H1 (cell line): ENCODE measurements around the gene PHLDA1. TPM values are rescaled to one million over a fixed set of nuclear protein-coding genes. Genes with fewer than 3 reads are reported as not detected.

Experiments used
- CHD7 ChIP-seq: fragments of 300-600 bp; sonication (generic); IDR thresholded peaks from 2 replicates; pipeline ENCODE4 v1.7.1; 2012; ENCODE audit warnings: low read length, moderate library complexity, mild to moderate bottlenecking, inconsistent platforms; ENCODE audit not compliant: insufficient replicate concordance
- HDAC6 ChIP-seq: IDR thresholded peaks from one replicate; pipeline ENCODE4 v1.7.1; 2012; ENCODE audit warnings: low read depth, mild to moderate bottlenecking, inconsistent platforms, low read length, moderate library complexity
- MAFK ChIP-seq: IDR thresholded peaks from 2 replicates; pipeline ENCODE4 v1.6.1; 2012; ENCODE audit warnings: low read depth, mild to moderate bottlenecking, improper control_type of control experiment, low read length
- NANOG ChIP-seq: IDR thresholded peaks from 2 replicates; pipeline ENCODE4 v1.6.1; 2011; ENCODE audit warnings: low read length, low read depth, mild to moderate bottlenecking, inconsistent platforms; ENCODE audit not compliant: insufficient read depth, poor library complexity, severe bottlenecking
- POLR2AphosphoS5 ChIP-seq: IDR thresholded peaks from 2 replicates; pipeline ENCODE4 v1.6.1; 2011; ENCODE audit warnings: low read depth, low read length
- polyA plus RNA-seq, 7 experiments: library from polyadenylated mRNA; depleted of rRNA in 3 of 7; stranded (reverse) in 5 of 7; unstranded in 2 of 7; fragments of >200 nt in 5 of 7; fragments of 200-250 nt in 2 of 7; gene quantifications; 1 replicate in 5 of 7; 2 replicates in 1 of 7; 4 replicates in 1 of 7; pipeline versions ENCODE4 v1.2.1 to v1.2.3, GENCODE V29; 2011 to 2013; ENCODE audit warnings: missing spikeins in 2 of 7, mixed read lengths in 2 of 7
- total RNA-seq: library from RNA; stranded (reverse); fragmentation: NEBNext Ultra II Directional; extraction: Animal tissue kit (Norgen Biotek cat#: 25700); gene quantifications from 2 replicates; pipeline ENCODE4 v1.2.1, GENCODE V29; 2021

Gene PHLDA1
- total and polyA plus RNA-seq, 2 of the 8 experiments (the other 6 are each of a cell fraction or from before 2014, with no cell fraction given) = 18.9 to 19.4 TPM

- TF ChIP-seq CHD7 (no peak), MAFK (no peak), POLR2AphosphoS5 (no peak), HDAC6 (no peak), NANOG (no peak)
Observed at GRCh38 chr12:76060111-76060510, 28.5 kb upstream of the PHLDA1 start (continued).
